DMS53 treated with DMSO at 0.1 percent for 48 hours (cell line): ENCODE measurements around the gene NPTN.

Experiments
- DNase-seq: peaks from one replicate; lab custom pipeline; 2025; ENCODE audit not compliant: unreplicated experiment; lab: John Stamatoyannopoulos, UW

Gene NPTN

GRCh38 chr15:73522011-73522410 is 111.2 kb downstream of the NPTN start:
- no peak for DNase-seq

GRCh38 chr15:73518876-73519733 is 114.1 kb downstream of the NPTN start:
- no peak for DNase-seq

- DNase-seq, result no peak
These were observed 114.9 kb downstream of the NPTN start for GRCh38 chr15:73518180-73518862.

- no peak for DNase-seq
These were observed 115.6 kb downstream of the NPTN start for GRCh38 chr15:73517566-73517965.

GRCh38 chr15:73515527-73515926 is 117.7 kb downstream of the NPTN start:
- no peak for DNase-seq
